GM12891 (cell line): ENCODE measurements around the gene RAB6B.

ENCODE experiments used
- POLR2A ChIP-seq: IDR thresholded peaks from 2 replicates; pipeline ENCODE4 v1.6.1; 2011; ENCODE audit warnings: low read depth, low read length, control low read depth
- SPI1 ChIP-seq: IDR thresholded peaks from 2 replicates; pipeline ENCODE4 v1.6.1; 2011; ENCODE audit warnings: low read depth, low read length, control low read depth

DNA sequence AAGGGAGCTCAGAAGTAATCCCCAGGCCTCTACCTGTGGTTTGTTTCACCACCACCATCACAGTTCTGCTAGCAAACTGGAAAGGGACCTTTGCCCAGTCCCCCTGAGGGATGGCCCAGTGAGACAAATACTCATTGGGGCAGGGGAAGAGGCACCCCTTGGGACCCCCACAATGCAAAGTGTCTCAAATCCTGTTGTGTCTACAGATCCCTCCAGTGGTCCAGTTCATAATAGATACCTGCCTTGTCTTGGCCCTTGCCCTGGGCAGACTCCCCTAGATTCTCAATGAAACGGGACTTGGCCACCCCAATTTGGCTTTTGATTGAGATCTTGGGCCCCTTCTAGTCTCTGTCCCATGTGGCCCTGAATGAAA, 43.8 kb upstream of the RAB6B start:
- TF ChIP-seq POLR2A (no peak), SPI1 (no peak)
